ENCODE measurements around the gene WIPF3.

The WIPF3 gene

GRCh38 chr7:29806208-29806994, at the start of gene WIPF3:
WIPF3 (plus strand) TSS chr7:29806508; CDS start chr7:29834725, 28,217 bp downstream.
- no peak for DNase-seq

- DNase-seq = no peak
These were observed 43.0 kb upstream of the WIPF3 start for GRCh38 chr7:29763266-29763665.

GRCh38 chr7:29764227-29764626, 42.1 kb upstream of the WIPF3 start:
- DNase-seq = no peak

- no peak for DNase-seq
These were observed 40.8 kb upstream of the WIPF3 start for GRCh38 chr7:29765490-29765889.

GRCh38 chr7:29770371-29770770, 35.9 kb upstream of the WIPF3 start:
- DNase-seq = no peak

- no peak for DNase-seq
These were observed 35.1 kb upstream of the WIPF3 start for GRCh38 chr7:29771081-29771816.

- no peak for DNase-seq
These were observed 27.3 kb upstream of the WIPF3 start for GRCh38 chr7:29779017-29779416.

- no peak for DNase-seq
These were observed 26.0 kb upstream of the WIPF3 start for GRCh38 chr7:29780346-29780745.

GRCh38 chr7:29783671-29784070, 22.6 kb upstream of the WIPF3 start:
- DNase-seq = no peak

- DNase-seq = no peak
These were observed 12.8 kb upstream of the WIPF3 start for GRCh38 chr7:29793507-29793906.

- no peak for DNase-seq
These were observed 11.2 kb upstream of the WIPF3 start for GRCh38 chr7:29794959-29795629.

GRCh38 chr7:29795696-29796580, 10.4 kb upstream of the WIPF3 start:
- no peak for DNase-seq

GRCh38 chr7:29797112-29797944, 9.0 kb upstream of the WIPF3 start:
- no peak for DNase-seq

- DNase-seq = no peak
These were observed 7.9 kb upstream of the WIPF3 start for GRCh38 chr7:29798422-29798821.

- no peak for DNase-seq
These were observed 4.4 kb upstream of the WIPF3 start for GRCh38 chr7:29801929-29802328.

- no peak for DNase-seq
These were observed 1.3 kb upstream of the WIPF3 start for GRCh38 chr7:29805031-29805430.

GRCh38 chr7:29805886-29806207, 461 bp upstream of the WIPF3 start:
- DNase-seq = no peak

GRCh38 chr7:29806995-29807841, 910 bp downstream of the WIPF3 start:
- no peak for DNase-seq

- DNase-seq = no peak
These were observed 1.9 kb downstream of the WIPF3 start for GRCh38 chr7:29808075-29808801.

- no peak for DNase-seq
These were observed 3.3 kb downstream of the WIPF3 start for GRCh38 chr7:29809533-29810155.

All from CD4-positive, alpha-beta T cell treated with Interleukin-10 for 1 hour (primary cell).